ENCODE measurements around the gene DNAL1.
"Not testable (repeated sequence)": the region's sequence is repeated elsewhere in the genome, so short reads cannot be mapped to it uniquely, and the experiment has no call there.

Gene DNAL1, protein sequence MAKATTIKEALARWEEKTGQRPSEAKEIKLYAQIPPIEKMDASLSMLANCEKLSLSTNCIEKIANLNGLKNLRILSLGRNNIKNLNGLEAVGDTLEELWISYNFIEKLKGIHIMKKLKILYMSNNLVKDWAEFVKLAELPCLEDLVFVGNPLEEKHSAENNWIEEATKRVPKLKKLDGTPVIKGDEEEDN

DNA sequence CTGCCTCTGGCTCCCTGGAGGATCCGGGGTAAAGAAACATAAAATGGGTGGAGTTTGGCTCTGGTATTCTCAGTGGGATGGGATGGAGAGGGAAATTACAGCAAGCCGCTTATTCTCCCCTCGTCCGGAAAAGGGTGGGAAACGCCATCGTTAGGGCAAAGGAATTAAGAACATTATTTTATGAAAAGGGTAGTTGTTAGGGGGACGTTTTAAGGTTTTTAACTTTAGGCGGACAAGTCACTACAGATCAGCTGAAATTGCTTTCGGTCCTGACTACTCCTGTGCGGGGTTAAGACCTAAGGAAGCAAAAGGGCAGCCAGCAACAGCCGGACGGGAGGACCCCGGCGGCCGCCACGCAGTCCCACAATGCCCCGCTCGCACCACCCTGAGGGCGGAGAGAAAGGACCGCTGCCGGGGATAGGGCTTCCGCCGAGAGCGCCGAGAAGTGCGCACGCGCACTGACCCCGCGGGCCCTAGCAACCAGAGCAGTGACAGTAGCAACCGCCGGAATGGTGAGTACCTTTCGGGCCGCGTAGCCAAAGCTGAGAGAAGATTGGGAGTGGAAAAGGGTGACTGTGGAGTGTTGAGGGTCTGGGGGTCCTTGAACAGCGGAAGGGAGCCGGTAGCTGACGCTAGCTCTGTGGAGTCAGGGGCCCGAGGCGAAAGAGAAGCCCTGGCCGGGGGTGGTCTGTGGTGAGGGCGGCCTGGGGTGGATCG lies at the start of gene DNAL1:
Gene DNAL1 (plus strand): TSS at position 456 of the 717 bp plus-strand sequence. CDS start 54 bp downstream, at position 510.
- peak; percentile 76 to 84 for DNase-seq (ENCODE audit: extremely low read depth in 1 of 2, low read depth in 1 of 2)

DNA sequence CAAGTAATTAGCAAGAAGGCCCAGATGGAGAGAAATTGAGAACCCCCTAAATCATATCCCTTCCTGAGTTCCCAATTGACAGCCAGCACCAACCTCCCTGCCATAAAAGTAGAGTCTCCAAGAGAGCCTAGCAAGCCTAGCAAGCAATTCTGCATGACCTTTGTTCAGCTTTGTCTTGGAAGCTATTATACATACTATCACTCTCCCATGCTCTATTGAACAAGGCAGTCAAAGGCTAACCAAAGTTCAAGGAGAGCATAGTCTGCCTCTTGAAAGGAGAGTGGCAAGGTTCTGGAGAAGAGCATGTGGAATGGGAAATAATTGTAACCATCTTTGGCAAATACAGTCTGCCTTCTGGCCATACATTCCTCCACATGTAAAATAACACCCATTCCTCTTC lies 45.3 kb upstream of the DNAL1 start:
- DNase-seq (ENCODE audit: extremely low read depth in 1 of 2, low read depth in 1 of 2), result no peak

DNA sequence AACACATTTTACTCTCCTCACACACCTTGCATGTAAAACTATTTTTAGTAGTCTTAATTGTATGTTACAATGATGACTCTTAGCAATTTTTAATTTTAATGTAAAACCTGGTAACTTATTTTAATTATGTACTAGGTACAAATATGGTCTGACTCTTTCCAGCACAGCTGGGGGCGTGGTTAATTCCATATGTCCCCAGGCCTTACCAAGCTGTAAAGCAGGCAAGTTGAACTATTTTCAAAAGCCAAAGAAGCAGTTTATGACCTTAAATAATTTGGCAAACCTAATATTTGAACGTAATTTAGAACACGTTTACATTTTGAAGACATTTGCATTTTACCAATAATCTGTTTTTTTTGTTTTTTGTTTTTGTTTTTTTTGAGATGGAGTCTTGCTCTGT lies 41.8 kb upstream of the DNAL1 start:
- DNase-seq (ENCODE audit: extremely low read depth in 1 of 2, low read depth in 1 of 2), result no peak

DNA sequence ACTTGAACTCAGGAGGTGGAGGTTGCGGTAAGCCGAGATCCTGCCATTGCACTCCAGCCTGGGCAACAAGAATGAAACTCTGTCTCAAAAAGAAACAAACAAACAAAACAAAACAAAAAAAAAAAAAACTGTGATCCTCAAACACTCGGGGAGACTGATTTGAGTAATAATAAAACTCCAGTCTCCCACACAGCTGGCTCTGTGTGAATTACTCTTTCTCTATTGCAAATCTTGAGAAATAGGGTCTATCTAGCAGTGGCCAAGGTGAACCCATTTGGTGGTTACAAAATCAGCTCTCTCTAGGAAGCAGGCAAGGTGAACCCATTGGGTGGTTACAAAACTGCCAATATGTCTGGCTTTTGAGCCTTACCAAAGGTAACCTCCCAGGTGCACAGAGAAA lies 38.5 kb upstream of the DNAL1 start:
- no peak for DNase-seq (ENCODE audit: extremely low read depth in 1 of 2, low read depth in 1 of 2)

DNA sequence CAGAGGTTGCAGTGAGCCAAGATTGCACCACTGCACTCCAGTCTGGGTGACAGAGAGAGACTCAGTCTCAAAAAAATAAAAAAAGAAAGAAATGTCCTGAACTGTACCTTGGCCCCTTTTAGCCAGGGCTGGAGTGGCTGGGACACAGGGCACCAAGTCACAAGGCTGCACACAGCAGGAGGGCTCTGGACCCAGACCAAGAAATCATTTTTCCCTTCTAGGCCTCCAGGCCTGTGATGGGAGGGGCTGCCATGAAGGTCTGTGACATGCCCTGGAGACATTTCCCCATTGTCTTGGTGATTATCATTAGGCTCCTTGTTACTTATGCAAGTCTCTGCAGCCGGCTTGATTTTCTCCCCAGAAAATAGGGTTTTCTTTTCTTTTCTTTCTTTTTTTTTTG lies 37.5 kb upstream of the DNAL1 start:
- DNase-seq (ENCODE audit: extremely low read depth in 1 of 2, low read depth in 1 of 2), result no peak

DNA sequence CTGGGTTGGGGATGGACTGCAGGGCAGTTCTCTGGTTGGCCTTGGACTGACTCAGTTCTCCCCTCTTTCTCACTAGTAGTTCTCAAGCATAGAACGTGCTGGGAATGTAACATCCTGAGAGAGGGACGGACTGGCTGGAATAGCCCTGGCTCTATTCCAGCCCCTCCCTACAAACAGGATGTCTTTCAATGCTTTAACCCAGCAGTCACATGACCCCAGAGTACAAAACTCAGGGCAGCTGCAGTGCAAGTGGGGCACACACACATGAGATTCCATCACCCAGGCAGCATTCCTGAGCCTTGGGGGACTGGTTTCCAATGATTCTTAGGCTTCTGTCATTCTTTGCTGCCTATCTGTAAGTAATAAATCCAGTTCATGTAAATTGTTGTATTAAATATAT lies 34.1 kb upstream of the DNAL1 start:
- DNase-seq (ENCODE audit: extremely low read depth in 1 of 2, low read depth in 1 of 2), result no peak

DNA sequence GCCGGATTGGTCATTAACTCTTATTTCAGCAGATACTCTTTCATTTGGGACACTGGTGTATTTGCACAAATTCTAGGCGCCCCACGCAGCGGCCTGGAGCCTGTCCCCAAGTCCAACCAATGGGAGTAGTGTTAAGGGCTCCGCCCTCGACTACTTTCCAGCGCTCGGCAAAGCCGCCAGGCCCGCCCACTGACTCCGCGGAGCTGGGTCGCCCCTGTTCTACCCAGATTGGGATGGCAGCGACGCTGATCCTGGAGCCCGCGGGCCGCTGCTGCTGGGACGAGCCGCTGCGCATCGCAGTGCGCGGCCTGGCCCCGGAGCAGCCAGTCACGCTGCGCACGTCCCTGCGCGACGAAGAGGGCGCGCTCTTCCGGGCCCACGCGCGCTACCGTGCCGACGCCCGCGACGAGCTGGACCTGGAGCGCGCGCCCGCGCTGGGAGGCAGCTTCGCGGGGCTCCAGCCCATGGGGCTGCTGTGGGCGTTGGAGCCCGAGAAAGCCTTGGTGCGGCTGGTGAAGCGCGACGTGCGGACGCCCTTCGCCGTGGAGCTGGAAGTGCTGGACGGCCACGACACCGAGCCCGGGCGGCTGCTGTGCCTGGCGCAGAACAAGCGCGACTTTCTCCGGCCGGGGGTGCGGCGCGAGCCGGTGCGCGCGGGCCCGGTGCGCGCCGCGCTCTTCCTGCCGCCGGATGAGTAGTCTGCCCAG lies 32.3 kb upstream of the DNAL1 start, which contains the start of gene ACOT6:
Gene ACOT6 (plus strand): TSS at position 179 of the 707 bp plus-strand sequence. CDS start 55 bp downstream, at position 234.
- DNase-seq (ENCODE audit: extremely low read depth in 1 of 2, low read depth in 1 of 2), result peak in 1 of 2 donors; percentile 44

DNA sequence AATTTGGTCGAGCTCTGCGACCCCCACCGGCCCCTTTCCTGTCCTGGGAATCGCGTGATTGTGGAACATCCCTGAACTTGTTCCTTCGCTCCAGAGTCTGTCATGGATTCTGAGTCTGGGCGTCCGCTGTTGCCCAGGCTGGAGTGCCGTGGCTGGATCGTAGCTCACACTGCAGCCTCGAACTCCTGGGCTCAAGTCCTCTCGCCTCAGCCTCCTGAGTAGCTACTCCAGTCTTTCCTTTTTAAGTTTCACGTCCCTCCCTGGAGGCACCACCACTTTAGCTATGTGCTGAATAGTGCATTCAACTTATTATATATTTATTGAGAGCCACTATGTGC lies 31.8 kb upstream of the DNAL1 start:
- no peak for DNase-seq (ENCODE audit: extremely low read depth in 1 of 2, low read depth in 1 of 2)

DNA sequence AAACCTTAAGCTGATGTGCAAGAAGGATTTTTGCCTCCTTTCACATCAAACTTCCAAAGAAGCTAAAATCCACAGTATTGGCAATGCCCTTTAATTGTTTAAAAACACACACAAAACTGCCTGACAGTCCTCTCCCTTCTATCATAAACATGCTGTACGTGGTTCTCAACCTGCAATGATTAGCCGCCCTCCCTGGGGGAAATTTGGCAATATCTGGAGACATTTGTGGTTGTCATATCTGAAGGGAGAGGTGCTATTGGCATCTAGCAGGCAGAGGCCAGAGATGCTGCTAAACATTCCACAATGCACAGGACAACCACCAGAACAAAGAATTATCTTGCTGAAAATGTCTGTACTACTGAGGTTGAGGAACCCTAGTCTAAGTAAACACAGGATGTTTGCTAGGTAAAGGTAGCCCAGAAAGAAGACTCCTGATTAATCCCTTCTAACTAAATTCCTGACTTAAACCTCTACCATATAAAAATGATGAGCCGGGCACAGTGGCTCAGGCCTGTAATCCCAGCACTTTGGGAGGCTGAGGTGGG lies 31.3 kb upstream of the DNAL1 start:
- no peak for DNase-seq (ENCODE audit: extremely low read depth in 1 of 2, low read depth in 1 of 2)

DNA sequence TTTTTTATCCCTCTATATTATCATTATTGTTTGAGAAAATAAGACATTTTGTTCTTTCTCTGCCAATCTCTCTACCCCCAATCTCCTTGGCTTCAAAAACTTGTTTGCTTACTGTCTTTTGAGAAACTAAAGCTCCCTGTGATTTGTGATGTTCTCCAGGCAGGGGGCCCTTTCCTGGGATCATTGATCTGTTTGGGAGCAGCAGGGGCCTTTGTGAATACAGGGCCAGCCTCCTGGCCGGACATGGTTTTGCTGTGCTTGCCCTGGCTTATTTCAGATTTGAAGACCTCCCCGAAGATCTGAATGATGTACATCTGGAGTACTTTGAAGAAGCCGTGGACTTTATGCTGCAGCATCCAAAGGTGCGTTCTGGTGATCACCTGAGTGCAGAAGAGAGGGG lies 28.0 kb upstream of the DNAL1 start:
- no peak for DNase-seq (ENCODE audit: extremely low read depth in 1 of 2, low read depth in 1 of 2)

DNA sequence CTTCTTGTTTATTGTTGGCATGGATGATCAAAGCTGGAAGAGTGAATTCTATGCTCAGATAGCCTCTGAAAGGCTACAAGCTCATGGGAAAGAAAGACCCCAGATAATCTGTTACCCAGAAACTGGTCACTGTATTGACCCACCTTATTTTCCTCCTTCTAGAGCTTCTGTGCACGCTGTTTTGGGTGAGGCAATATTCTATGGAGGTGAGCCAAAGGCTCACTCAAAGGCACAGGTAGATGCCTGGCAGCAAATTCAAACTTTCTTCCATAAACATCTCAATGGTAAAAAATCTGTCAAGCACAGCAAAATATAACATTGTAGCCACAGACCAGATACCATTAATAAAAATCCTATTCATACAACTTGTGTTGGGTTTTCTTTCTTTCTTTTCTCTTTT lies 25.3 kb upstream of the DNAL1 start:
- DNase-seq (ENCODE audit: extremely low read depth in 1 of 2, low read depth in 1 of 2), result no peak

DNA sequence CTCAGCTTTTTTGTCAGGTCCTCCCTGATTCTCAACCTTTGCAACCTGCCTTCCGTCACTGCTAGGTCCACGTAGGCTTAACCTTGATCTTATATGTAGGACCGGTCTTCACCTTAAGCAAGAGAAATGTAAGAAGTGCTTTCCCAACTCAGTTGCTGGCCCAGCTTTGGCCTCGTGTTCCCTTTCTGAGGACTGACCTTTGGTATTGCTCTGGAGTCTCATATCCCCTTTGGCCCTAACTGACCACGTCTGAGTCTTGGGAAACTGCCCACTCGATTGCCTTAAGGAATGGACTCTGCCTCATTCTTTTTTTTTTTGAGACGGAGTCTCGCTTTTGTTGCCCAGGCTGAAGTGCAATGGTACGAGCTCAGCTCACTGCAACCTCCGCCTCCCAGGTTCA lies 24.5 kb upstream of the DNAL1 start:
- DNase-seq (ENCODE audit: extremely low read depth in 1 of 2, low read depth in 1 of 2), result no peak

DNA sequence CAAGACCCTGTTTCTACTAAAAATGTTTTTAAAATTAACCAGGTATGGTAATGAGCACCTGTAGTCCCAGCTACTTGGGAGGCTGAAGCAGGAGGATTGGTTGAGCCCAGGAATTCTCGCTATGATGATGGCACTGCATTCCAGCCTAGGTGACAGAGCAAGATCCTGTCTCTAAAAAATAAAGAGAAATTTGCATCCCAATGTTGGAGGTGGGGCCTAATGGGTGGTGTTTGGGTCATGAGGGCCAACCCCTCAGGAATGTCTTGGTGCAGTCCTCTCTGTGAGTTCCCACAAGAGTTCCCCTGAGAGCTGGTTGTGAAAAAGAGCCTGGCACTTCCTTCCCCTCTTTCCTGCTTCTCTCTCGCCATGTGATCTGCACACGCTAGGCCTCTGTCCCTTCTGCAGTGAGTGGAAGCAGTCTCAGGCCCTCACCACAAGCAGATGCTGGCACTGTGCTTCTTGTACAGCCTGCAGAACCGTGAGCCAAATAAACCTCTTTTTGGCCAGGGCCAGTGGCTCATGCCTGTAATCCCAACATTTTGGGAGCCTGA lies 21.2 kb upstream of the DNAL1 start:
- no peak for DNase-seq (ENCODE audit: extremely low read depth in 1 of 2, low read depth in 1 of 2)

DNA sequence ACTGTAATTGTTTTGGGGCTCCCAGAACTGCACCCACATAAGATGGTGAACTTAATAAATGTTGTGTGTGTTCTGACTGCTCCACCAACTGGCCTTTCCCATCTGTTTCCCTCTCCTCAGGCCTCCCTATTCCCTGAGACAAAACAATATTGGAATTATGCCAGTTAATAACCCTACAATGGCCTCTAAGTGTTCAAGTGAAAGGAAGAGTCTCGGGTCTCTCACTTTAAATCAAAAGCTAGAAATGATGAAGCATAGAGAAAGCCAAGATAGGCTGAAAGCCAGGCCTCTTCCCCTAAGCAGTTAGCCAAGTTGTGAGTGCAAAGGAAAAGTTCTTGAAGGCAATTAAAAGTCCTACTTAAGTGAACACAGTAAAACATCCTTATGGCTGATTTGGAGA lies 19.1 kb upstream of the DNAL1 start:
- DNase-seq (ENCODE audit: extremely low read depth in 1 of 2, low read depth in 1 of 2), result no peak

DNA sequence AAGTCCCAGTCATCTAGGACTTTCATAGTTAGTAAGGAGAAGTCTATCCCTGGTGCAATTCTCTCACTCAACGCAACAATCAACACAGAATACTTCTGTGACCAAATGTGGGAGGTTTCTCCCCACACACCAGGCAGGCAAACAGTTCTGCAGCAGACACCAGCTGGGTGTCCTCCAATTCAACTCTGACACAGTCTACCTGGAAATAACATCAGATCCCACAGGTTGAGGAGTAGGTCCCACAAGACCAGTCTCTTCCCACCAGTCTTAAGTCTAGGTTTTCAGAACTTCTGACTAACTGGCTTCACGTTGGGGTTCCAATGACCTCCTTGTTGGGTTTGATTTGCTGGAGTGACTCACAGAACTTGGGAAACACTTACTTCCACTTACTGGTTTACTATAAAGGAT lies 17.6 kb upstream of the DNAL1 start:
- DNase-seq (ENCODE audit: extremely low read depth in 1 of 2, low read depth in 1 of 2), result no peak

DNA sequence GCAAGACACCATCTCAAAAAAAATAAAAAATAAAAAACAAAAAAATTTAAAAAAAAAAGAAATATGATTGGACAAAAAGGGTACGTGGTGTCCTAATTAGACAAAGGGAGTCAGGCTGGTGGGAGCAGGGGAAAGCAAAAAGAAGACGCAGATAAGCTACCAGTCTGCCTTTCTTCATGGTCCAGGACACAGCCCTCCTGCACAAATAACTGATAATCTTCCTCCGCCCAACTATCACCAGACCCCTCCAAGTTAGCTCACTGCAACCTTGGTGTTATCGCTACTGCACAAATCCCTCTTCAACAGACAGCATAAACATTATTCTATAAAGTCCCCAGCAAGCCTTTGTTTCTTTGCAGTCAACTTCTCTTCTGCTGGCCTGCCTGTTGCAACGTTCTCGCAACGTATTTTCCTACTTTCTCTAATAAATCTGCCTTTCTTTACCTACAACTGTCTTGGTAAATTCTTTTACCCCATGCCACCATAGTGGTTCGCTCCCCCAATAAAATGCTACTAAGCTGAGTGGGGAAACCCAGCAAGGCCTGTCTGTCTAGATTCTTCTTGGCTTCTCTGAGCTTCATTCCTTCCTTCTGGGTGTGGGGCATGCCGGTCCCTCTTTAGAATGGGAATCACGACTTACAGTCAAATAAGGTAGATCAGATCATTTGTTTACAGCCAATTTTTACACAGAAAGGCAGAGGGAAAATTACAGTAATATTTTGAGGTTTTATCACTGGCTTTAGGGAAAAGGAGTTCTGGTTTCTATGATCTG lies 14.6 kb upstream of the DNAL1 start:
- DNase-seq (ENCODE audit: extremely low read depth in 1 of 2, low read depth in 1 of 2), result no peak

DNA sequence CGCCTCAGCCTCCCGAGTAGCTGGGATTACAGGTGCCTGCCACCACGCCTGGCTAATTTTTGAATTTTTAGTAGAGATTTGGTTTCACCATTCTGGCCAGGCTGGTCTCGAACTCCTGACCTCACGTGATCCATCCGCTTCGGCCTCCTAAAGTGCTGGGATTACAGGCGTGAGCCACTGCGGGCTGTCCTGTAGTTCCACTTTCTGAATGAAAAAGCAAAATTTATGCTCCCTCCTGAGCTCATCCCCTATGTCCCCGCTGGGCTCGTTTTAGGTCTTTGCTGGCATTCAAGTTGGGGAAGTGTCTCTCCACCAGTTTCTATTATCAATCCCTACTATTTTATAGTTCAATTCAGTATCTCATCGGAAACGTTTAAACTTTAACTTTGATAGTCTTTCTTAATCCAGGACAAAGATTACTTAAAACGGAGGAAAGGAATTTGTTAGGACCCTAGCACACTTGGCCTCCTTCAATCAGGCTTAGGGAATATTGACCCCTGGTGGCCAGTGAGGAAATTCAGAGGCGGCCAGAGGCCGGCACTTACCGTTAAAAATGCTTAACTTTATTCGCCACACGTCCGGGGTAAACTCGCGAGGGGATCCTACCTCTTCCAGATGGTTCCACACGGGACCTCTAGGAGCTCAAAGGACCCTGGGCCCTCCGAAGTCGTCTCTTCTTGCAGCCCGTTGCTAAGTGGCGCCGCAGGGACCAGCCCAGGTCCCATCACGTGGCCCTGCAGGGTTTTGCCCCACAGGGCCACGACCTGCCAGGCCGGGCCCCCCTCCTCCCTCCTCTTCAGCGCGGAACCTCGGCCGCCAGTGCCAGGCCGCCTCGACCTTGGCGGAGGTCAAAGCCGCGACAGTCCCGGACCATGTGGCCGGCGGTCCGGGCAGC lies 11.4 kb upstream of the DNAL1 start:
- DNase-seq (ENCODE audit: extremely low read depth in 1 of 2, low read depth in 1 of 2), result peak; percentile 6 to 30

DNA sequence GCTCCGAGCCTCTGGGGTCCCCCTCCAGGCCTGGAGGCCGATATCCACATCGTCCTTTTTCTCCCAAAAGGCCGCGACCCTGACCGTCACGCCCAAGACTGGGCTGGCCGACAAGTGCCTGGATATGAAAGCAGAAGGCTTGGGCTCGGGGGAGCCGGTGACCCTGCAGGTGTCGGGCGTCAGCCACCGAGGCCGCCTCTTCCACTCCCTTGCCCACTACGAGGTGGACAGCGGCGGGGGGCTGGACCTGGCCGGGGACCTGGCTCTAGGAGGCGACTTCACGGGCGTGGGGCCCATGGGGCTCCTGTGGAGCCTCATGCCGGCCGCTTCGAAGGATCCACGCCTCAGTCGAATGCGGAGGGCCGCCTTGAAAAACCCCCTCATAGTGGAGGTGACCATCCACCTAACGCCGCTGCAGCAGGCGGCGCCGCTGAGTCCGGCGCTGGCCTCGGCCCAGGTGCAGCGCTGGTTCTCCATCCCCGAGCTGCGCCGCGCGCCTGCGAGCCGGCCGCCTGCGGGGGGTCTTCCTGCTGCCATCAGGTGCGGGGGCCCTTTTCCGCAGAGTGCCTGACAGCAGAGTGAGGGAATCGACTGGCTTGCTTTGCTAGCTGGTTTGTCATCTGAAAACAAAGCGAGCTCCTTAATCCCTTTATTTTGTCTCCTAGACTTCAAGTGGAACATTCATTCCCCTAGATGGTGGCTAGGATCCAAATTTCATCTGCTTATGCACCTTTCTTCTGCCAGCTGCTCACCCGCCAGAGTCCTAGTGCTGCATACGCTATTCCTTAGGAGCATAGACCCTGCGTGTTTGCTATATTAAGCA lies 10.6 kb upstream of the DNAL1 start:
- DNase-seq (ENCODE audit: extremely low read depth in 1 of 2, low read depth in 1 of 2), result no peak

DNA sequence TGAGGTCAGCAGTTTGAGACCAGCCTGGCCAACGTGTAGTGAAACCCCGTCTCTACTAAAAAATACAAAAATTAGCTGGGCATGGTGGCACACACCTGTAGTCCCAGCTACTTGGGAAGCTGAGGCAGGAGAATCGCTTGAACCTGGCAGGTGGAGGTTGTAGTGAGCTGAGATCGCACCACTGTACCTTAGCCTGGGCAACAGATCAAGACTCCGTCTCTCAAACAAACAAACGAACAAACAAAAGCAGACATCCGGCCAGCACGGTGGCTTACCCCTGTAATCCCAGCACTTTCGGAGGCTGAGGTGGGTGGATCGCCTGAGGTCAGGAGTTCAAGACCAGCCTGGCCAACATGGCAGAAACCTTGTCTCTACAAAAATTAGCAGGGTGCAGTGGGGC lies 8.4 kb upstream of the DNAL1 start:
- not testable (repeated sequence) for DNase-seq (ENCODE audit: extremely low read depth in 1 of 2, low read depth in 1 of 2)

Measured in activated CD8-positive, alpha-beta memory T cell treated with anti-CD3 and anti-CD28 coated beads for 1 hour (primary cell).